ENCODE results near the gene BMF.
"Not testable (repeated sequence)": the region's sequence is repeated elsewhere in the genome, so short reads cannot be mapped to it uniquely, and the experiment has no call there.

The BMF gene

DNA sequence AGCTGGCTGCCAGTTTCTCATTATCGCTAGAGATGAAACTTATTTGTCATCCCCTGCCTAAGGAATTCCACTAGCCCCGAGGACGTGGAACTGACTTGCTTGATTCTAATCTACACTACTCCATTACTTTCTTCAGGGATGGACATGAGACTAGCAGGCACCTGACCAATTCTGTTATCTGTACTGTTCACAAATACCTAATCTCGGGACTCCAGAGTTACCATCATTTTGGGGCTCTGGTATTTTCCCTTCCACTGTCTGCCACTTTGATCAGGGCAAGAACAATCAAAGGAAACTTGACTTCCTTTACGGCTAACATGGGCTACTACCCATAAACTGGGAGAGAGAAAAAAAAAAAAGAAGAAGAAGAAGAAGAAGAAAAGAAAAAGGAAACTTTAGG, 27.8 kb downstream of the BMF start:
- CTCF ChIA-PET: no interaction called here
- peaks cover 36% of the 10 kb centered on the region for H3K4me1 Mint-ChIP-seq
- H3K9me3 Mint-ChIP-seq: no peaks in the 10 kb centered on the region
- H3K27ac Mint-ChIP-seq: no peak overlapping the region
- DNase-seq: no peak
- no peak overlapping the region for H3K4me3 Mint-ChIP-seq
- H3K27me3 Mint-ChIP-seq: peaks cover 62% of the 10 kb centered on the region
- H3K36me3 Mint-ChIP-seq: peaks cover 5% of the 10 kb centered on the region

- peaks cover 65% of the 10 kb centered on the region for H3K27me3 Mint-ChIP-seq
- CTCF ChIA-PET: no interaction called here
- DNase-seq: no peak
- H3K4me1 Mint-ChIP-seq: peaks cover 36% of the 10 kb centered on the region
- H3K4me3 Mint-ChIP-seq: no peak overlapping the region
- no peak overlapping the region for H3K27ac Mint-ChIP-seq
- peaks cover 5% of the 10 kb centered on the region for H3K36me3 Mint-ChIP-seq
- no peaks in the 10 kb centered on the region for H3K9me3 Mint-ChIP-seq
Observed at GRCh38 chr15:40080104-40080503, 28.6 kb downstream of the BMF start.

GRCh38 chr15:40079456-40079855, 29.2 kb downstream of the BMF start:
- Mint-ChIP-seq H3K4me1 (peaks cover 36% of the 10 kb centered on the region), H3K27me3 (peaks cover 61% of the 10 kb centered on the region)
- CTCF ChIA-PET: interaction anchor here (2.1 kb wide), 1 partner anchor 25 kb away, joined by 11 read pairs; no protein-coding TSS in a partner anchor

DNA sequence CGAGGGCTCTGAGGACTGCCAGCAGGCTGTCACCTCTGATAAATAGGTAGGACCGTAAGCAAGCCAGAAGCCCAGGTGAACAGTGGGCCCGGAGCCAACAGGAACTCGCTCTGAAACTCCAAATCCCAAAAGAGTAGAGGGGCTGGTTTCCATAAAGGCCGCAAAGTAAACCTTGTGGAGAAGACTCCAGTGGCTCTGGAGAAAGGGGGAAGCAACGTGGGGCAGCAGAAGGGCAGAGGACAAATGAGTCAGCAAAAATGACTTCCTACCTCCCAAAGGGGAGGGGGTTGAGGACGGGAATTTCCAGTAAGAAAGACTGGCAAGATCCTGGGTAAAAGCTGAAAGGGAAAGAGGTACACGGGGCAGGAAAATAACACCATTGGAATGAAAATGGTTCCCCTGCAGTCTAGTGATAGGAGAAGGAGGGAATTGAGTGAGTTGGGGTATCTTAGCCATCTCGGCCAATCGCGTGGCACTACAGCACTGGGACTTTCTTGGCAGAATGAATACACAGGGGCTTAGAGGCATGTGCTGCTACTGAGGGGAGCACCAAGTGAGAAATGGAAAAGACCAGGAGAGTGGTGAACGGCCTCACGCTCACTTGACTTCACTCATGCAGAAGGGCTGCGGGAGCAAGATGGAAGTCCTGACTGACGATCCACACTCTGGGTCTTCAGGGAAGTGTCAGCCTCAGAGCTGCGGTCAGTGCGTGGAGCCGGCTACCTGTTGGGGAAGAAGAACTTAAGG, 33.2 kb downstream of the BMF start:
- H3K27me3 Mint-ChIP-seq: peaks cover 38% of the 10 kb centered on the region
- peaks cover 12% of the 10 kb centered on the region for H3K4me1 Mint-ChIP-seq
- DNase-seq: no peak
- peaks cover 3% of the 10 kb centered on the region for H3K36me3 Mint-ChIP-seq
- no peak overlapping the region for H3K4me3 Mint-ChIP-seq
- H3K9me3 Mint-ChIP-seq: no peaks in the 10 kb centered on the region
- H3K27ac Mint-ChIP-seq: no peak overlapping the region
- CTCF ChIA-PET: interaction anchor here (2.0 kb wide), 1 partner anchor 19 kb away, joined by 4 read pairs; no protein-coding TSS in a partner anchor

More at GRCh38 chr15:40079456-40079855, 29.2 kb downstream of the BMF start:
- H3K36me3 Mint-ChIP-seq: peaks cover 5% of the 10 kb centered on the region
- no peak overlapping the region for H3K4me3 Mint-ChIP-seq
- DNase-seq: no peak
- no peaks in the 10 kb centered on the region for H3K9me3 Mint-ChIP-seq
- H3K27ac Mint-ChIP-seq: no peak overlapping the region

GRCh38 chr15:40074656-40075055, 34.0 kb downstream of the BMF start:
- peaks cover 32% of the 10 kb centered on the region for H3K27me3 Mint-ChIP-seq
- not testable (repeated sequence) for H3K4me3 Mint-ChIP-seq

DNA sequence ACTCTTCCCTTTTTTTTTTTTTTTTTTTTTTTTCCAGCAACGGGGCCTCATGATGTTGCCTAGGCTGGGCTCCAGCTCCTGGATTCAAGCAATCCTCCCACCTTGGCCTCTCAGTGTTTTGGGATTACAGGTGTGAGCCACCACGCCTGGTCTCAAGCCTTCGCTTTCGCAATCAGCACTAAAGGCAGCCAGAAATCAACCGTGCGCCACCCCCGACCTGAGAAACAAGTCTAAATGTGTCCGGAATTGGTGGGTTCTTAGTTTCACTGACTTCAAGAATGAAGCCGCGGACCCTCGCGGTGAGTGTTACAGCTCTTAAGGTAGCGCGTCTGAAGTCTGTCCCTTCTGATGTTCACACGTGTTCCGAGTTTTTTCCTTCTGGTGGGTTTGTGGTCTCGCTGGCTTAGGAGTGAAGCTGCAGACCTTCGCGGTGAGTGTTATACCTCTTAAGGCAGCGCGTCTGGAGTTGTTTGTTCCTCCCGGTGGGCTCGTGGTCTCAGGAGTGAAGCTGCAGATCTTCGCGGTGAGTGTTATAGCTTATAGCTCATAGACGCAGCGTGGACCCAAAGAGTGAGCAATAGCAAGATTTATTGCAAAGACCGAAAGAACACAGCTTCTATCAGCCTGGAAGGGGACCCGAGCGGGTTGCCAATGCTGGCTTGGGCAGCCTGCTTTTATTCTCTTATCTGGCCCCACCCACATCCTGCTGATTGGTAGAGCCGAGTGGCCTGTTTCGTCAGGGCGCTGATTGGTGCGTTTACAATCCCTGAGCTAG, 34.8 kb downstream of the BMF start:
- peaks cover 30% of the 10 kb centered on the region for H3K27me3 Mint-ChIP-seq
- peak overlapping the region; percentile 7 for H3K27ac Mint-ChIP-seq
- peak; percentile 42 for DNase-seq
- CTCF ChIA-PET, H3K9me3 Mint-ChIP-seq, H3K4me3 Mint-ChIP-seq, H3K36me3 Mint-ChIP-seq, H3K4me1 Mint-ChIP-seq: not testable (repeated sequence)

More at GRCh38 chr15:40074656-40075055, 34.0 kb downstream of the BMF start:
- H3K36me3 Mint-ChIP-seq, CTCF ChIA-PET, DNase-seq, H3K9me3 Mint-ChIP-seq, H3K4me1 Mint-ChIP-seq, H3K27ac Mint-ChIP-seq: not testable (repeated sequence)

DNA sequence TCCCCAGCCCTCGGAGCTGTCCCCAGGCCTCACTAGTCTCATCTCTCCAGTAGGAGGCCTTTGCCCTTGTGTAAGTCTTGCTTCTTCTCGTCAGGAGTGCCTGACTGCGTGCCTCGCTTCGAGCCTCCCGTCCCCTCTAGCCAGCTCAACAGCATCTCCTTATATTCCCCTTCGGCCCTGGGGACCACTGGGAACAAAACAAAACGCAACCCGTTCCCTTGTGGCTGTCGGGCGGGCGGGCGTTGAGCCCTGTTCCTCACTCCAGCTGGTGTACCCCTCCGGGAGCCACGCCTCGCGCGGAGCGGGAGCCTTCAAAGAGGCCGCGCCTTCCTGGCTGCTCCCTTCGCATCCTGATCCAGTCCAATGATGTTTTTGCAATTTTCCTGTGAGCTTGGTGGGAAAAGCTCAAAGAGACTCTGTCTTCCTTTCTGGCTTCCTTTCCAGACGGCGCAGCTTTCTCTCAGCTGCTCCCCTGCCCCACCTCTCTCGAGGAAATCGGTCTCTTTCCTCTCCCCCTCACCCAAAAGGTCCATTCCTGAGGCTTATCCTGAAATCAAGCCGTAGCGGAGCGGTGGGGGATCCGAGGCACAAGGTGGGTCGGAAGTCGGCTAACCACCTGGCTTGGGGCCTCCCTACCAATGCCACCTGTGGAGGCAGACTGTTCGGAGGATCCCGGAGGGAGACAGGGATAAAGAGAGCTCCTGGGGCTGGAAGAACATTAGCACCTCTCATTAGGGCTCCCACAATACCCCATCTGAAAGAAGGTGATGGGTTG, 36.3 kb downstream of the BMF start:
- DNase-seq: no peak
- H3K4me1 Mint-ChIP-seq: peaks cover 9% of the 10 kb centered on the region
- H3K4me3 Mint-ChIP-seq: no peak overlapping the region
- no peak overlapping the region for H3K27ac Mint-ChIP-seq
- CTCF ChIA-PET: no interaction called here
- H3K27me3 Mint-ChIP-seq: peaks cover 26% of the 10 kb centered on the region
- no peaks in the 10 kb centered on the region for H3K9me3 Mint-ChIP-seq
- H3K36me3 Mint-ChIP-seq: peaks cover 3% of the 10 kb centered on the region

DNA sequence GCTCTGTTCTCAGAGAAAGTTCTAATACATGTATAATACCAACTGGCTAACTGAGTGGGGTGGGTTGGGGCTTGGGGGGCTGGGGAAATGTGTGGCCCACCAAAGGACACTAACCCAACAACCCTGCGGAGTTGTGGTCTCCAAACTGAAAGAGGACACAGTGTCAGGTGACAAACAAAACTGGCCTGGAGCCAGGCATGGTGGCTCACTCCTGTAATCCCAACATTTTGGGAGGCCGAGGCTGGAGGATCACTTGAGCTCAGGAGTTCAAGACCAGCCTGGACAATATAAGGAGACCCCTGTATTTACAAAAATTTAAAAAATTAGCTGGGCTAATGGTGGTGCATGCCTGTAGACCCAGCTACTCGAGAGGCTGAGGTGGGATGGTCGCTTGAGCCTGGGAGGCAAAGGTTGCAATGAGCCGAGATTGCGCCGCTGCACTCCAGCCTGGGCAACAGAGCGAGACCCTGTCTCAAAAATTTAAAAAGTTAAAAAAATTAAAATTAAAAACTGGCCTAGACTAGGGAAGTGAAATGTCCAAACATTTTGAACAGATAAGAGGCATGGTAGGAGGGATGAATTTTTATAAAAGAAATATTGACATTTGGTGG, 38.0 kb downstream of the BMF start:
- peaks cover 10% of the 10 kb centered on the region for H3K4me1 Mint-ChIP-seq
- no peak for DNase-seq
- H3K27me3 Mint-ChIP-seq: peaks cover 24% of the 10 kb centered on the region
- H3K9me3 Mint-ChIP-seq: no peaks in the 10 kb centered on the region
- peaks cover 3% of the 10 kb centered on the region for H3K36me3 Mint-ChIP-seq
- H3K4me3 Mint-ChIP-seq: no peak overlapping the region
- CTCF ChIA-PET: no interaction called here
- H3K27ac Mint-ChIP-seq: no peak overlapping the region

- H3K9me3 Mint-ChIP-seq: no peaks in the 10 kb centered on the region
- H3K4me3 Mint-ChIP-seq: no peak overlapping the region
- CTCF ChIA-PET: no interaction called here
- peaks cover 5% of the 10 kb centered on the region for H3K36me3 Mint-ChIP-seq
- peaks cover 19% of the 10 kb centered on the region for H3K27me3 Mint-ChIP-seq
- H3K27ac Mint-ChIP-seq: no peak overlapping the region
- peaks cover 15% of the 10 kb centered on the region for H3K4me1 Mint-ChIP-seq
- DNase-seq: no peak
Observed at GRCh38 chr15:40070166-40070557, 38.5 kb downstream of the BMF start.

DNA sequence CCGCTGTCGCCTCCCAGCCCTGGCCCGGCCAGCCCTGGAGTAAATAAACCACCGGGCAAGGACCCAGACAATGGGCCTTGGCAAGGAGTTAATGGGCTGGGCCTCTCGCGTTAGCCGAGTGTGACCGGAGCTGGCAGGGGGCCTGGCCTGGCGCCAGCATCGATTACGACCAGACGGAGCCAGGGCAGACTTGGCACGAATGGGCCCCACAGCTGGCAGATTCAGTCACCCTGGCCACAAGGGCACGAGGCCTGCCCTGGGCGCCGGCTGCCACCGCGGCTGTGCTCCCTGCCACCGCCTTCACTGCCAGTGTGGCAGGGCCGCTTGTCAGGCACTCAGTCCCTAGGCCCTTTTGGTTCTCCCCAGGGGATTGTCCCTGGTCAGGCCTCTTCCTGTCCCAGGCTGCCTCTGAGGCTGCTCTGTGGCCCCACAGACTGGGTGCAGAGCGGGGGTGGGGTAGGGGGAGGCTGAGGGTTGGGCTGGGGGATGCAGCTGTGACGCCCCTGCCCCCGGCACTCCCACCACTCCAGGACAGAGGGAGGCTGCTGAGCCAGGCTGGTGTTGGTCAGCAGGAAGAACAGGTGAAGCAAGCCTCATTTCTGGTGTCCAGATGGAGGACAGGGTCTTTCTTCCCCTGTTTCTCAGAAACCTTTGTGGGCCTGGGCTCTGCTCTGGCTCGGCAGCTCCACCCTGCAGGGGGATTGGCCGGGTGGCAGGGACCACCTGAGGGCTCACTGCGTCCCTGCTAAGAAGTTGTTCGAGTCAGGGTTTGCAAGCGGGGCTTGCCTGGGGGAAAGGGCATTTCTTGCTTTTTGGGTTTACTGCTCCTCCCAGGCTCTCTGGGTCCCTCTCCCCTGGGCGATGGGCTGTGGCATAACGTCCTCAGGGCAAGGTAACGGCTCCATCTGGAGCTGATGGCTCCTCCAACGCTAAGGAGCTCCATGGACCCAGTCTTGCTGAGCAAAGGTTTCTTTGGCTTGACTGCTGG, 39.2 kb downstream of the BMF start:
- no peak overlapping the region for H3K27ac Mint-ChIP-seq
- H3K36me3 Mint-ChIP-seq: peaks cover 8% of the 10 kb centered on the region
- CTCF ChIA-PET: no interaction called here
- no peak overlapping the region for H3K4me3 Mint-ChIP-seq
- H3K9me3 Mint-ChIP-seq: no peaks in the 10 kb centered on the region
- DNase-seq: no peak
- H3K4me1 Mint-ChIP-seq: peaks cover 22% of the 10 kb centered on the region
- peaks cover 17% of the 10 kb centered on the region for H3K27me3 Mint-ChIP-seq

DNA sequence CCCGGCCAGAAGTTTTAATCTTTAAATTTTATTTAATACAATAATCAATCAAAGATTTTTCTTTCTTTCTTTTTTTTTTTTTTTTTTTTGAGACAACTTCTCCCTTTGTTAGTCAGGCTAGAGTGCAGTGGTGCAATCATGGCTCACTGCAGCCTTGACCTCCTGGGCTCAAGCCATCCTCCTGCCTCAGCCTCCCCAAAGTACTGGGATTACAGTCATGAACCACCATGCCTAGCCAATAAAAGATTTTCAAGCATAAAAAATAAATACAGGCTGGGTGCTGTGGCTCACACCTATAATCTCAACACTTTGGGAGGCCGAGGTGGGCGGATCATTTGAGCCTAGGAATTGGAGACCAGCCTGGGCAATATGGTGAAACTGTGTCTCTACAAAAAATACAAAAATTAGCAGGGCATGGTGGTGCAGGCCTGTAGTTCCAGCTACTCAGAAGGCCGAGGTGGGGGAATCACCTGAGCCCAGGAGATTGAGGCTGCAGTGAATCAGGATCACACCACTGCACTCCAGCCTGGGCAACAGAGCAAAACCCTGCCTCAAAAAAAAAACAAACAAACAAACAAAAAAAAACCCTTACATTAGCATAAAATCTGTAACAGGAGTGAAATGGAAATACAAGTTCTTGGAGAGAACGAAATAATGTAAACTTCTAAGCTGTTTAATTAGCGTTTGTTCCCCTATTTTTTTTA, 40.6 kb downstream of the BMF start:
- CTCF ChIA-PET: no interaction called here
- peaks cover 26% of the 10 kb centered on the region for H3K4me1 Mint-ChIP-seq

DNA sequence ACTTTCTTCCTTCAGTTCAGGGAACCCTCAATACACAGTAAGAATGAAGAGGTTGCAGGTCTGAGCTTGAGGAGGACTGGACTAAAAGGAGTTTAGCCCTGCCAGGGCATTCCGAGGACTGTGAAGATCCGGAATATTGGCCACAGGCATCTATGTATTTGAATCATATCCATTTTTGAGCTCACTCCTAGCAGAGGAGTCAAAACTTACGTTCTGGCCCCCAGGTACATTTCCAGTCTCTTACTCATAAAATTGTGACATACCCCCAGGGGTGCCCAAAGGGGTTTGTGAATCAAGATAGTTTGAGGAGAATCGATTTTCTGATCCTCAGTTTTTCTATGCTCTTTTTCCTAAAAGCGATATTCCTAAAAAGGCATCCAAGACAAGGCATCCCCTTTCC, 42.1 kb downstream of the BMF start:
- CTCF ChIA-PET: interaction anchor here (1.2 to 1.6 kb wide), 2 partner anchors 21 to 39 kb away, joined by 4 to 6 read pairs; no protein-coding TSS in a partner anchor
- no peak overlapping the region for H3K4me3 Mint-ChIP-seq
- DNase-seq: no peak
- no peaks in the 10 kb centered on the region for H3K9me3 Mint-ChIP-seq
- peaks cover 5% of the 10 kb centered on the region for H3K36me3 Mint-ChIP-seq
- H3K4me1 Mint-ChIP-seq: peaks cover 26% of the 10 kb centered on the region
- no peaks in the 10 kb centered on the region for H3K27me3 Mint-ChIP-seq
- no peak overlapping the region for H3K27ac Mint-ChIP-seq

More for the DNA sequence above, 40.6 kb downstream of the BMF start:
- DNase-seq: no peak
- Mint-ChIP-seq H3K4me3 (no peak overlapping the region), H3K9me3 (no peaks in the 10 kb centered on the region), H3K36me3 (peaks cover 5% of the 10 kb centered on the region), H3K27ac (no peak overlapping the region), H3K27me3 (peaks cover 9% of the 10 kb centered on the region)
